Right lobe of liver (tissue), 6 donors: ENCODE data around the gene FUT2. TPM values are rescaled to one million over a fixed set of nuclear protein-coding genes. Genes with fewer than 3 reads are reported as not detected.
"Not testable (repeated sequence)": the region's sequence is repeated elsewhere in the genome, so short reads cannot be mapped to it uniquely, and the experiment has no call there.

Source experiments
- ATAC-seq, 4 donors: fragments of 200-7000 bp; cut with Tn5 transposase; one replicate each; pipeline ENCODE4 v1.9.1; 2020; ENCODE audit warnings: mild to moderate bottlenecking in 4 of 4, moderate library complexity in 4 of 4
- DNase-seq, 3 donors: peaks; one replicate each; pipeline ENCODE4 v3.0.0-alpha.2; 2020
- H3K27ac ChIP-seq, 3 donors: fragments of 200-600 bp; one replicate each; pipeline ENCODE4 v1.8.0; 2022
- H3K27me3 ChIP-seq, 2 donors: fragments of 200-600 bp; one replicate each; pipeline ENCODE4 v1.8.0; 2022
- H3K36me3 ChIP-seq, 4 donors: fragments of 200-600 bp; sonication (generic) in 1 of 4; one replicate each; pipeline versions ENCODE4 v1.5.1 to v1.8.0; 2017 to 2022; ENCODE audit warnings: control low read depth in 1 of 4
- H3K4me1 ChIP-seq, 4 donors: fragments of 200-600 bp; sonication (generic) in 1 of 4; one replicate each; pipeline versions ENCODE4 v1.5.1 to v1.8.0; 2017 to 2022; ENCODE audit warnings: control low read depth in 1 of 4
- H3K4me3 ChIP-seq, 3 donors: fragments of 200-600 bp; one replicate each; pipeline ENCODE4 v1.8.0; 2022
- H3K9me3 ChIP-seq, 4 donors: fragments of 200-600 bp; sonication (generic) in 1 of 4; one replicate each; pipeline versions ENCODE4 v1.5.1 to v1.8.0; 2017 to 2022; ENCODE audit warnings: control low read depth in 1 of 4
- CTCF ChIP-seq, 4 donors: fragments of 200-600 bp in 3 of 4; fragments of 450-650 bp in 1 of 4; IDR thresholded peaks; one replicate each; pipeline versions ENCODE4 v1.5.1 to v1.8.0; 2016 to 2022; ENCODE audit warnings: antibody characterized with exemption in 4 of 4, mild to moderate bottlenecking in 2 of 4
- POLR2A ChIP-seq: fragments of 450-650 bp; IDR thresholded peaks from one replicate; pipeline ENCODE4 v1.6.1; 2017; ENCODE audit warnings: antibody characterized with exemption, mild to moderate bottlenecking
- WGBS: methylation state at CpG from one replicate; pipeline ENCODE4 v1.1.6; 2018; ENCODE audit warnings: low coverage, low lambda C conversion rate; ENCODE audit not compliant: insufficient coverage; ENCODE audit errors: missing lambda C conversion rate; 5-methylcytosine and 5-hydroxymethylcytosine counted together
- intact Hi-C, 2 donors: fragments of 100-400 bp; cut with DNase I; formaldehyde crosslinking; loops; one replicate each; pipeline versions ENCODE4 v1.11.2 to v1.14.1; 2022
- total RNA-seq, 6 experiments: library from RNA; depleted of rRNA in 2 of 6; stranded (reverse); fragments of >200 nt in 2 of 6; fragmentation: NEBNext Ultra II Directional in 3 of 6; extraction: Animal tissue kit (Norgen Biotek cat#: 25700) in 3 of 6; gene quantifications; one replicate each; pipeline versions ENCODE4 v1.1.0 to v1.2.4, GENCODE V29; 2016 to 2023
- donor health status: DM: no; HTN: yes; CAD: no.
- donor health status: DM: no; HTN: no; CAD: no.
- donor health status: DM: no; HTN: no; CAD: no.
- donor health status: DM: no; HTN: yes; CAD: no.
- donor health status: DM: no; HTN: yes; CAD: no.

FUT2 gene
- total RNA-seq, 6 experiments from 2014 or later: 2.6 TPM; not detected in 5

- H3K4me3 ChIP-seq: no peak overlapping the region
- H3K36me3 ChIP-seq: no peaks in the 10 kb centered on the region
- no peak overlapping the region for H3K27ac ChIP-seq
- peaks cover 0 to 6% (median 3%) of the 10 kb centered on the region in 4 donors for H3K4me1 ChIP-seq
- no peaks in the 10 kb centered on the region for H3K9me3 ChIP-seq
- intact Hi-C loops: loop anchor here in 1 of 2 donors (10.0 kb wide), 3 partner anchors 58 to 158 kb away; partner anchors contain the start of gene HSD17B14
- DNase-seq (no peak), ATAC-seq (no peak)
- TF ChIP-seq CTCF (IDR thresholded peaks at IDR 0.05) (no peak), POLR2A (no peak)
- no peaks in the 10 kb centered on the region for H3K27me3 ChIP-seq
- WGBS: 83% methylated on average over 11 of the region's 13 CpGs
Measured at GRCh38 chr19:48676887-48677286, 18.9 kb upstream of the FUT2 start.

- TF ChIP-seq POLR2A: no peak
- no peak for TF ChIP-seq CTCF (IDR thresholded peaks at IDR 0.05)
- Histone ChIP-seq H3K36me3 (no peaks in the 10 kb centered on the region), H3K4me1 (peaks cover 0 to 6% (median 3%) of the 10 kb centered on the region in 4 donors), H3K9me3 (no peaks in the 10 kb centered on the region), H3K27me3 (no peaks in the 10 kb centered on the region), H3K27ac (no peak overlapping the region), H3K4me3 (no peak overlapping the region)
- no peak for DNase-seq
- no peak for ATAC-seq
- intact Hi-C loops: loop anchor here in 1 of 2 donors (10.0 kb wide), 3 partner anchors 57 to 157 kb away; partner anchors contain the start of gene HSD17B14
- WGBS: 78% methylated on average over 2 of the region's 4 CpGs
Measured at GRCh38 chr19:48678201-48678600, 17.6 kb upstream of the FUT2 start.

- not testable (repeated sequence) for H3K27me3 ChIP-seq, H3K4me3 ChIP-seq, DNase-seq, H3K36me3 ChIP-seq, H3K27ac ChIP-seq, ATAC-seq, H3K9me3 ChIP-seq
- peaks cover 0 to 11% (median 4%) of the 10 kb centered on the region in 4 donors for H3K4me1 ChIP-seq
- intact Hi-C loops: loop anchor here in 1 of 2 donors (10.0 kb wide), 1 partner anchor 165 kb away; no protein-coding TSS in a partner anchor
- 84% methylated on average over 3 of the region's 19 CpGs for WGBS
Measured at GRCh38 chr19:48680006-48680405, 15.8 kb upstream of the FUT2 start.

- no peak overlapping the region for H3K27ac ChIP-seq
- DNase-seq (no peak), ATAC-seq (no peak)
- 90% methylated on average over 2 of the region's 45 CpGs for WGBS
- H3K27me3 ChIP-seq: no peaks in the 10 kb centered on the region
- H3K4me3 ChIP-seq: no peak overlapping the region
- intact Hi-C loops: loop anchor here in 1 of 2 donors (10.0 kb wide), 1 partner anchor 164 kb away; no protein-coding TSS in a partner anchor
- H3K4me1 ChIP-seq: peaks cover 0 to 6% (median 3%) of the 10 kb centered on the region in 4 donors
- TF ChIP-seq POLR2A (no peak), CTCF (IDR thresholded peaks at IDR 0.05) (no peak)
- H3K36me3 ChIP-seq: no peaks in the 10 kb centered on the region
- H3K9me3 ChIP-seq: no peaks in the 10 kb centered on the region
Measured at GRCh38 chr19:48680436-48681126, 15.2 kb upstream of the FUT2 start.

GRCh38 chr19:48681127-48681470, 14.7 kb upstream of the FUT2 start:
- ATAC-seq: no peak
- WGBS: 70% methylated on average over 4 of the region's 7 CpGs
- TF ChIP-seq POLR2A: no peak
- TF ChIP-seq CTCF (IDR thresholded peaks at IDR 0.05): no peak
- Histone ChIP-seq H3K4me1 (peaks cover 0 to 6% (median 3%) of the 10 kb centered on the region in 4 donors), H3K9me3 (no peaks in the 10 kb centered on the region), H3K27ac (no peak overlapping the region), H3K4me3 (no peak overlapping the region), H3K27me3 (no peaks in the 10 kb centered on the region), H3K36me3 (no peaks in the 10 kb centered on the region)
- no peak for DNase-seq
- intact Hi-C loops: loop anchor here in 1 of 2 donors (10.0 kb wide), 1 partner anchor 164 kb away; no protein-coding TSS in a partner anchor
